Measurements from ENCODE around the gene NANOS1. TPM values are rescaled to one million over a fixed set of nuclear protein-coding genes. Genes with fewer than 3 reads are reported as not detected.

NANOS1 gene
- total RNA-seq, 2 donors from 2014 or later = 5.2 to 7.8 TPM

- no peak for DNase-seq (ENCODE audit: low spot score)
- H3K4me1 ChIP-seq = no peaks in the 10 kb centered on the region
- H3K36me3 ChIP-seq = peaks cover 96% of the 10 kb centered on the region
- H3K9me3 ChIP-seq = no peaks in the 10 kb centered on the region
- no peak for TF ChIP-seq CTCF (IDR thresholded peaks at IDR 0.05)
- H3K27me3 ChIP-seq = no peaks in the 10 kb centered on the region
- no peak overlapping the region for H3K27ac ChIP-seq
- H3K4me3 ChIP-seq = no peak overlapping the region
Measured at GRCh38 chr10:119039161-119039560, 9.6 kb downstream of the NANOS1 start.

- Histone ChIP-seq H3K9me3 (no peaks in the 10 kb centered on the region), H3K36me3 (peaks cover 100% of the 10 kb centered on the region), H3K4me1 (no peaks in the 10 kb centered on the region), H3K4me3 (no peak overlapping the region), H3K27ac (no peak overlapping the region), H3K27me3 (no peaks in the 10 kb centered on the region)
- no peak for DNase-seq (ENCODE audit: low spot score)
- TF ChIP-seq CTCF (IDR thresholded peaks at IDR 0.05) = no peak
Measured at GRCh38 chr10:119041326-119041725, 11.8 kb downstream of the NANOS1 start.

GRCh38 chr10:119042169-119042568, 12.7 kb downstream of the NANOS1 start:
- H3K36me3 ChIP-seq = peaks cover 98% of the 10 kb centered on the region
- no peak for TF ChIP-seq CTCF (IDR thresholded peaks at IDR 0.05)
- no peaks in the 10 kb centered on the region for H3K9me3 ChIP-seq
- H3K4me3 ChIP-seq = no peak overlapping the region
- H3K4me1 ChIP-seq = no peaks in the 10 kb centered on the region
- H3K27ac ChIP-seq = no peak overlapping the region
- H3K27me3 ChIP-seq = no peaks in the 10 kb centered on the region
- DNase-seq (ENCODE audit: low spot score) = no peak

GRCh38 chr10:119045561-119045960, 16.0 kb downstream of the NANOS1 start:
- Histone ChIP-seq H3K4me3 (no peak overlapping the region), H3K27me3 (no peaks in the 10 kb centered on the region), H3K36me3 (peaks cover 98% of the 10 kb centered on the region), H3K27ac (no peak overlapping the region), H3K4me1 (no peaks in the 10 kb centered on the region), H3K9me3 (no peaks in the 10 kb centered on the region)
- no peak for DNase-seq (ENCODE audit: low spot score)
- no peak for TF ChIP-seq CTCF (IDR thresholded peaks at IDR 0.05)

- H3K27ac ChIP-seq = no peak overlapping the region
- TF ChIP-seq CTCF (IDR thresholded peaks at IDR 0.05) = no peak
- H3K9me3 ChIP-seq = no peaks in the 10 kb centered on the region
- H3K27me3 ChIP-seq = no peaks in the 10 kb centered on the region
- H3K4me3 ChIP-seq = no peak overlapping the region
- H3K4me1 ChIP-seq = no peaks in the 10 kb centered on the region
- no peak for DNase-seq (ENCODE audit: low spot score)
- H3K36me3 ChIP-seq = peaks cover 98% of the 10 kb centered on the region
Measured at GRCh38 chr10:119049361-119049760, 19.8 kb downstream of the NANOS1 start.

GRCh38 chr10:119049777-119050176, 20.3 kb downstream of the NANOS1 start:
- no peak for TF ChIP-seq CTCF (IDR thresholded peaks at IDR 0.05)
- DNase-seq (ENCODE audit: low spot score) = no peak
- no peak overlapping the region for H3K4me3 ChIP-seq
- no peak overlapping the region for H3K27ac ChIP-seq
- no peaks in the 10 kb centered on the region for H3K9me3 ChIP-seq
- H3K27me3 ChIP-seq = no peaks in the 10 kb centered on the region
- H3K4me1 ChIP-seq = no peaks in the 10 kb centered on the region
- peaks cover 98% of the 10 kb centered on the region for H3K36me3 ChIP-seq
